ENCODE data around the gene GALNT18.

The GALNT18 gene

DNA sequence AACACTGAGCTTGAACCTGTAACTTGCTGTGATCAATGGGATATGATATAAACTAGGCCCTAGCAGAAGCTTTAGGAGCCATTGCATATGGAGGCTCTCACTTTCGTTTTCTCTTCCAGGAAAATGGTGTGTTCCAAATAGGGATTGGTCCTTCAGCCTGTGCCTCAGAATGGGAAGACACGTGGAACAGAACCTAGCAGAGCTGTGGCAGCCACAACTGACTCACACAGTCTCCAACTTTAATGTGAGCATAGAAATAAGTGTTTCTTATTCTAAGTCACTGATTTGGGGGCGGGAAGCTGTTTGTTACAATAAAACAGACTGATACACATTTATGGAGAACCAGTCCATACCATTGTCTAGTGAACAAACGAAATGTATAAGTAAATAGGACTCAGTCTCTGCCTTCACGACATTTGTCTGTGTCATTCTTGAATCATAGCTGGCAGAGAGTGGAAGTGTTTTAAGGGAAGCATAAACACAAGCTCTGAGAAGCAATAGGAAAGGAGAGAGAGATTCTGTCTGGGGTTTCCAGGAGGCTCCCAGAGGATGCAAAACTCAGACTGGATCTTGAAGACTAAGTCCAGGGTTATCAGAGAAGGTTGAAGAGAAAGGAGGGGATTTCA, 97.3 kb downstream of the GALNT18 start:
- no peak for DNase-seq

- DNase-seq: no peak
These were observed 99.2 kb downstream of the GALNT18 start for GRCh38 chr11:11522591-11522990.

- DNase-seq: no peak
These were observed 100.4 kb downstream of the GALNT18 start for GRCh38 chr11:11521306-11522002.

DNA sequence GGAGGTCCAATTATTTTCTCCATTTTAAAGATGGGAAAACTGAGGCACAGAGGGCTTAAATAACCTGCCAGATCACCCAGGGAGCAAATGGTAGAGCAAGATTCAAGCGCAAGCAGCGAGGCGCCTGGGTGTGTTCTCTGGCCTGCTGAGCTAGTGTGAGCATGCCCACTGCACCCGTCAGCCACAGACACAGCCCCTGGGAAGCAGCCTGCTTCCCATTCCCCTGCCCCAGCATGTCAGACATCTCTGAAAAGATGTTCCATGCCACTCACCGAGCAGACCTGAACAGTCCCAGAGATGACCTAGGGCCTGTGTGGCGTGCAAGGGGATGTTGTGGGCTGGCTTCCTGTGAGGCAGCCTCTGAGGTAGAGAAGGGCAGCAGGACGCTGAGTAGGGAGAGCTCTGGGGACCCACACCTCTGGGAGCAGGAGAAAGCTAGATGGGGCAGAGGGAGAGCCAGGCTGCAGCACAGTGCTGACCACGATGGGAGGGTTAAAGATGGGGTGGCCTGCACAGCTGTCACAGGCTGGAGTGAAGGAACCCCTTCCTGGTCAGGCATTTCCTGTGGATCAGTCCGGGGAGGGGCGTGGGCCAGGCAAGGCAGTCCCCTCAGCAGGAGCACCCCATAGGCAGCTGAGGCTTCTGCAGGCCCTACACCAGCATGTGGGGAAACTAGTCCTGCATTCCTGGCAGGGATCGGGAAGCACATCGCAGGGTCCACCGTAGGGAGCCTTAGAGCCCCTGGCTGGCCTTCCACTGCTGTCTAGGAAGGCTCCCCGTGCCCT, 101.4 kb downstream of the GALNT18 start:
- no peak for DNase-seq

GRCh38 chr11:11519184-11519583, 102.6 kb downstream of the GALNT18 start:
- DNase-seq: no peak

DNA sequence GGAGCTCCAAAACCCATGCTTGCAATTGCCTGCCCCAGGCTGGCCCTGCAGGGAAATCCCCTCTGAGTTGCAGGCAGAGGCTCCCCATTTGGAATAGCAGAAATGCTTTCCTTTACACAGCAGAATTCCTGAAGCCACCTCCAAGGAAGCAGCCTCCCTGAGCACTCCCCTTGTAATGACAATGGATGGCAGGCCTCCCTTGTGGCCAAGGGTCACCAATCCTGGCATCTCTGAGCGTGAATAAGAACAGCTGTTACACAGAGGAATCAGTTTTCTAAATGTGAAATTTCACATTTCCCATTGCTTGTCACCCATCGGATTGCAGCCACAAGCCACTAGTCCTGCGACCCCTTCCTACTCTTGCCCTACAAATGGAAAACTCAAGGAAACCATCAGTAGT, 107.6 kb downstream of the GALNT18 start:
- no peak for DNase-seq

- no peak for DNase-seq
These were observed 108.4 kb downstream of the GALNT18 start for GRCh38 chr11:11513422-11513821.

DNA sequence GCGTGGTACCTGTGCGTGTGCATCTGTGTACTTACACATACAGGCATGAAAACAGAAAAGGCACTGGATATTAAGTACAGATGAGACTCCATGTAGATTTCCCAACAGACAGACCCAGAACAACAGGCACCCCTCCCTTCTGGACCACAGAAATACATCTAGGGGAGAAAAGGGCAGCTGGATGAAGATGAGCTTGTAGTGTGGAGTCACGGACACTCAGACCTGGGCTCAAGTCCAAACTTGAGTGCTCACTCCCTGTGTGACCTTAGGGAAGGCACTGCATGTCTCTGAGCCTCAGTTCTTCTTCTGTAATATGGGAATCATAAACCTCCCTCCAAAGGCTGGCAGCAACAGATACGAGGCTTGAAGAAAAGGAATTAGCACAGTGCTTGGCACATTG, 108.9 kb downstream of the GALNT18 start:
- DNase-seq: no peak

DNA sequence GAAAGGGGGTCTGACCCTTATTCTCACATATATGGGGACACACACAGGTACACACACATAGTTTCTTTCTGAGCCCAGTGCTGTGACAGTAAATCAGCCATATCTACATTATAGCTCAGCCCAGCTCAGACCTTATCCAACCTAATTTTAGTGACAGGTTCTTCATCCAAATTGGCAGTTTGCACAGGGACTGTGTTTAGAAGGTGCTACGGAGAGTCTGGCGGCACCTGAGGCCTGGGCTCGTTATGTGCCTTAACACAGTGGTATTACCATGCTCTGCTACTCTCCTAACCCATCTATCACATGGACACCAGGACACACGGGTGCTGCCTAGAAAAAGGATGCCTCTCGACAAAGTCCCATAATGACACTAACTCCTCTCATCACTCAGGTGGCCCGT, 109.3 kb downstream of the GALNT18 start:
- no peak for DNase-seq

DNA sequence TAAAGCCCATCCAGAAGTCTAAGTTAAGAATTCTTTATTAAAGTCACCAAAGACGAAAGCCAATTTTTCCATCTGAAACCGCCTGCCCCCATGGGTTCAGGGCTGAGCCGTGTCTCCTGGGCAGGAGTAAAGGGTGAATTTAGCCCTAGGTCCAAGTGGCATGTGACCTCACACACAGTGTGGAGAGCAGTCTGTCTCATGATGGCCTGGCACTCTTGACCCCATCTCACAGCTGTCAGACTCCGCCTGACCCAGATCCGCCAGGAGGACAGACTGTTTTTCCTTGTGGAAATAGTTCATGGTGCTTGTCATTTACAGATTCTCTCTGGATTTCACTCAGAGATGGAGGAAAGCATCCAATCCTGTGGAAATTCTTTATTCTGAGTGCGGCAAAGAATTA, 109.7 kb downstream of the GALNT18 start:
- no peak for DNase-seq

- no peak for DNase-seq
These were observed 110.9 kb downstream of the GALNT18 start for GRCh38 chr11:11510939-11511338.

- DNase-seq: no peak
These were observed 116.1 kb downstream of the GALNT18 start for GRCh38 chr11:11505692-11506091.

DNA sequence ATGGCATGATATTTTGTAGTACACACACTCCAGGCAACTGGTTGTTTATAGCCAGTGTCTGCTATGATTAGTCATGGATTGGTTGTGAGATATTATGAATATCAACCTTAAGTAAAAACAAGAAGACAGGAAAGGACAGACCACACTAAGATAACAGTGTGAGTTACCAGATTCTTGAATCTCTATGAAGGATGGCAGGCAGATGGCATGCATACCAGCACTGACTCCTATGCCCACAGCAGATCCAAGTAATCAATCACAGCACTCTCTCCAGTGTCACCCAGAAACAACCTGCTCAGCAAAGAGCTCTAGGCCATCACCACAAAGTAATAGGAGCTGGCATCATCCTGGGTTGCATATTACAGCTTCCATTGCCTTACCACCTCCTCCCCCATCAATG, 116.6 kb downstream of the GALNT18 start:
- DNase-seq: no peak

DNA sequence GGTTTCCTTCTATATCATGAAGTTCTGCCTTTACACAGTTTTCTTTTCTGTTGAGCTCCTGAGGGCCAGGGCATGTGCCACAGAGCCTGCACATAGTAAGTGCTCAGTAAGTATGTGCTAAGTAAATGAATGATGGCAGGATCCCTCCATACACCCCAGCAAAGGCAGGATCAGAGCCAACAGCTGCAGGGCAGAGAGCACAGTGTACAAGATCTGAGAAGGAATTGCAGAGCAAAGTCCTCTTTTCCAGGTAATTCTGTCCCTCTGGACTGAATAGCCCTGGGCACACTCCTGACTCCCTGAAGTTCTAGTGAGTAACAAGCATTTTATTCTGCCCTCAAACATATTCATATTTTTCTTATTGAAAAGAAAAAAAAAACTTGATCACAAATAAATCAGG, 117.7 kb downstream of the GALNT18 start:
- DNase-seq: no peak

GRCh38 chr11:11502263-11502861, 119.4 kb downstream of the GALNT18 start:
- DNase-seq: no peak

DNA sequence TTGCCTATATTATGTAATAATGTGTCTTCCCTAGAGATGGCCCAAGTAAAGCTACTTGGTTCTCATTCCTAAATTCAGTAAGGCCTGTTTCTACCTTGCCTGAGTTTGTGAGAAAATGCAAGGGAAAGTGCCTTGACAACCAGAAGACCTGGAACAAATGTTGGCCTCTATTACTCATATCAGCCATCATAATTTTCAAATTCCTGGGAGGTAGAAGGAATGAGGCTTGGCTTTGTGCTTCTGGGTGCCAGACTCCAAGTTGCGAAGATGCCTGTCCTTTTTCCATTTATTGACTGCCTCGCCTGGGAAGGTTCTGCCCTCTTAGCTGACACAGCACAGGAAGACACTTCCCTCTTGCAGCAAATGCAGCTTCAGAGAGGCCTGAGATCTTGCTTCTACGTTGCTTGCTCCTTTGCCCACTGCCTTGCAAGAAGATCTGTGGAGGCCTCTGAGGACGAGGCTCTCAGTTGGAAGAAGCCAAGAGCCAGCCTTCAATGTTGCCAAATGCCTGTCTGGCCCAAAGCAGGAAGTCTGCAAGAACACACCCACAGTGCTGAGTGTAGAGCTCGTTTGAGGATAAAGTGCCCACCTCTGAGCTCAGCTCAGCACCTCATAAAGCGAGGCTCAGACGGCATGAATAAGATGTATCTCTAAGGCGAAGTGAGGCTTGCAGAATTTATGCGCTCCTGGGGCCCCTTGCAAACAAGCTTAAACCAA, 120.1 kb downstream of the GALNT18 start:
- no peak for DNase-seq

DNA sequence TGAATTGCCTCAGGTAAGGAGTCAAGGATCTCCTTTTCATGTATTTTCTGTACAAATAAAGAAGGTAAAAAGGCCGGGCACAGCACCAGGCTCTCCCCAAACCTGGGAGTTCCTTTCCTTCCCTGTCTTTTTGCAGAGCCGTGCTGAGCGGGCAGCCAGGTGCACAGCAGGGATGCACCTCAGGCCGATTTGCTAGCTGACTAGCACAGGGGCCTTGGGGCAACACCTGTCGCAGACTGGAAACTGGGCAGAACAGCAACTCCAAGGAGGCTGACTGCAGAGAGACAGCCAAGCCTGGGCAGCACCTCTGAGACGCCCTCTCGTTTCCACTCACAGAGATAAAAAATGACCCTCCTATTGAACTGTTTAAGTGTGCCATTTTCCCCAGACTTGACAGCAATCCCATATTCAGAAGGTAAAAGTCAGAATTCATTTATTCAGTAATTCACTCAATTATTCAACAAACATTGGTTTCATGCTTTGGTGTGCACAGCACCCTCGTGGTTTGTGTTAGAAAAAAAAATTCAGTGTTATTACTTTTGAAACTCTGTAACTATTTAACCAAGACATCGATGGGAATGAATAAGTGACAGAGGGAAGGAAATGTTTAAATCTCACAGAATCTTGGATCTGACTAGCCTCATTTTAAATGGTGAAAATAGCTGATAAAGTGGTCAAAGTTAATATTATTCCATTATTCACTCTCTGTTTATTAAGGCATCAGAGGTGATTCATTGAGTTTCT, 120.9 kb downstream of the GALNT18 start:
- DNase-seq: no peak

GRCh38 chr11:11499300-11499699, 122.5 kb downstream of the GALNT18 start:
- no peak for DNase-seq

DNA sequence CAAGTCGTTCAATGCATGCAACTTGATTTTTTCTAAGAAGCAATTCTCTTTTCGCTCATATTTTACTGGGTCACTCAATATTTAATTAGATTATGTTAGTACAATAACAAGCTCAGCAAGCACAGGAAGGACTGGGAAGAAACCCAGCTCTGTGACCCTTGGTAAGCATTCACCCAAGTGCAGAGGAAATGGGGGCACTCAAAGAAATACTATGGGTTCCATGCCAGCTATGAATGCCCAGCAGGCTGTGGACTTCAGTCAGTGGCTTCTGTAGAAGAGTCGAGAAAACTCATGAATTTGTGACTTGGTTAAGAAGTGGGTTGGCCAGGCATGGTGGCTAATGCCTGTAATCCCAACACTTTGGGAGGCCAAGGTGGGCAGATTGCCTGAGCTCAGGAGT, 123.6 kb downstream of the GALNT18 start:
- DNase-seq: no peak

- DNase-seq: no peak
These were observed 124.9 kb downstream of the GALNT18 start for GRCh38 chr11:11496879-11497278.

- DNase-seq: no peak
These were observed 127.5 kb downstream of the GALNT18 start for GRCh38 chr11:11494348-11494747.

DNA sequence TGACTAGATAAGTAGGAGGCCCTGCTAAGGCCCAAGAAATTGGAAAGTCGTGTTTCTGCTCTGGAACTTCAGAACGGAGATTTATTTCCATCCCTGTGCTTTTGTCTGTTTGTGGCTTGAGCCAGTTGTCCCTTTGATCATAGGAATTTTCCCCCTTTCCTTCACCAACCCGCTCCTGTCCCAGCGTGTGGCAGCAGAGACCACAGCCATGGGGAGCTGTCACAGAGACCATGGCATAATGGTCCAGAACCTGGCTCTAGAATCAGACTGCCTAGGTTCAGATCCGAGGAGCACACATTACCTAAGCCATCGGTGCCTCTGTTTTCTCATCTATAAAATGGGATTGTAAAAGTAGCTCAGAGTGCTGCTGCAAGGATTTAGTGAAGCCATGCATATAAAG, 128.1 kb downstream of the GALNT18 start:
- DNase-seq: no peak
